ENCODE measurements around the gene BICD2. TPM values are rescaled to one million over a fixed set of nuclear protein-coding genes. Genes with fewer than 3 reads are reported as not detected.

Gene BICD2
- total and polyA plus RNA-seq, 8 donors: 23.7 to 34.5 (median 28.4) TPM

GRCh38 chr9:92666912-92667532 is 97.6 kb downstream of the BICD2 start:
- Histone ChIP-seq H3K27me3 (no peaks in the 10 kb centered on the region), H3K27ac (no peak overlapping the region), H3K9me3 (no peaks in the 10 kb centered on the region), H3K4me1 (peaks cover 5 to 34% of the 10 kb centered on the region in 2 donors), H3K36me3 (peaks cover 0 to 19% of the 10 kb centered on the region in 2 donors), H3K4me3 (no peak overlapping the region)
- DNase-seq (no peak), ATAC-seq (no peak)
- intact Hi-C loops (cut with DNase I): no loop called here
- TF ChIP-seq CTCF (IDR thresholded peaks at IDR 0.05): no peak

GRCh38 chr9:92666236-92666635 is 98.4 kb downstream of the BICD2 start:
- no peak for ATAC-seq
- H3K27ac ChIP-seq: no peak overlapping the region
- no peak overlapping the region for H3K4me3 ChIP-seq
- no peaks in the 10 kb centered on the region for H3K9me3 ChIP-seq
- peaks cover 0 to 24% of the 10 kb centered on the region in 2 donors for H3K36me3 ChIP-seq
- H3K27me3 ChIP-seq: no peaks in the 10 kb centered on the region
- peaks cover under 1 to 30% of the 10 kb centered on the region in 2 donors for H3K4me1 ChIP-seq
- intact Hi-C loops (cut with DNase I): no loop called here
- no peak for TF ChIP-seq CTCF (IDR thresholded peaks at IDR 0.05)
- DNase-seq: peak in 1 of 4 donors; percentile 24

DNA sequence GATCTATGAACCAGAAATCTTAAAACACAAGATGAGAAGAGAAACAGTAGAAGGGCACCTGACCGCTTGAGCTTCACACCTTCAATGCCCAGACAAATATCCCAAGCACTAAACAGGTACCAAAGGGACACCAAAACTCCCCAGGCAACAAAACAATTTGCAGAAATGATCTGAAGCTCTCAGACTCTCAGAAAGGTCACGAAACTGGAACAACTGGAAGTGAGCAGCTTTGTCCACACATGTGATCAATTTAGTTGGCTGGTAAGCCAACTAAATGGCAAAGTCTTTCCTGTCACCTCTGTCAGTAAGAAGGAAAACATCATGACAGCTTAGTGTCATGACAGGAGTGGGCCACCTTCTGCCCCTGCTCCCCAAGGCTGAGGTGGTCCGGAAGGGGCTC is 98.8 kb downstream of the BICD2 start:
- H3K36me3 ChIP-seq: peaks cover 0 to 24% of the 10 kb centered on the region in 2 donors
- no peak overlapping the region for H3K27ac ChIP-seq
- TF ChIP-seq CTCF (IDR thresholded peaks at IDR 0.05): no peak
- DNase-seq (no peak), ATAC-seq (no peak)
- intact Hi-C loops (cut with DNase I): no loop called here
- no peaks in the 10 kb centered on the region for H3K27me3 ChIP-seq
- no peaks in the 10 kb centered on the region for H3K9me3 ChIP-seq
- H3K4me3 ChIP-seq: no peak overlapping the region
- peaks cover 0 to 30% of the 10 kb centered on the region in 2 donors for H3K4me1 ChIP-seq

GRCh38 chr9:92664394-92665152 is 100.1 kb downstream of the BICD2 start:
- DNase-seq: peak in 1 of 4 donors; percentile 37
- Histone ChIP-seq H3K36me3 (peaks cover 0 to 24% of the 10 kb centered on the region in 2 donors), H3K4me3 (no peak overlapping the region), H3K4me1 (peaks cover 0 to 31% of the 10 kb centered on the region in 2 donors), H3K9me3 (no peaks in the 10 kb centered on the region), H3K27me3 (no peaks in the 10 kb centered on the region), H3K27ac (peak overlapping the region in 1 of 2 donors; percentile 8)
- ATAC-seq: no peak
- TF ChIP-seq CTCF (IDR thresholded peaks at IDR 0.05): no peak
- intact Hi-C loops (cut with DNase I): no loop called here

DNA sequence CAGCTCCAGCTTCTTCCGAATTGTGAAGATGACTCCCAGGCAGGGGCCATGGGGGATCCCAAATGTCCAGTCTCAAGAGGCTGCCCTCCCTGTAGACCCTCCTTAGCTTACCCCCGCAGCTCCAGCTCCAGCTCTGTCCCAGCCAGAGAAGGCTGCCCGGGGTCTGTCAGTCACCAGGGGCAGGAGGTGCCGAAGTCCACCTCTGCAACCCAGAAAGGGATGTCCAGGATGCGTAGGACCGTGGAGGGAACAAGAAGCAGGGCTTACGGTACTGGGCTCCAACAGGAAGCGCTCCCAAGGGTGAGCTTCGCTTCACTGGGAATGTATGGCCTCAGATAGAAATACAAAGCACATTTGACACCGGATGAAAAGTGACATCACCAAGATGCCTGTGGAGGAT is 100.7 kb downstream of the BICD2 start:
- Histone ChIP-seq H3K27ac (peak overlapping the region in 1 of 2 donors; percentile 8), H3K4me3 (no peak overlapping the region), H3K9me3 (no peaks in the 10 kb centered on the region), H3K27me3 (no peaks in the 10 kb centered on the region), H3K4me1 (peaks cover 0 to 26% of the 10 kb centered on the region in 2 donors), H3K36me3 (peaks cover 0 to 24% of the 10 kb centered on the region in 2 donors)
- intact Hi-C loops (cut with DNase I): no loop called here
- no peak for TF ChIP-seq CTCF (IDR thresholded peaks at IDR 0.05)
- DNase-seq: peak in 1 of 4 donors; percentile 45
- no peak for ATAC-seq

Data from left lung (tissue), 10 donors.